Upper lobe of right lung (tissue), 1 donor: ENCODE data around the gene HS1BP3. TPM values are rescaled to one million over a fixed set of nuclear protein-coding genes. Genes with fewer than 3 reads are reported as not detected.

Source experiments
- ATAC-seq: fragments of 200-7000 bp; cut with Tn5 transposase; one replicate; pipeline ENCODE4 v1.9.1; 2020; ENCODE audit warnings: mild to moderate bottlenecking, moderate library complexity
- DNase-seq: peaks from one replicate; pipeline ENCODE4 v3.0.0-alpha.2; 2020
- H3K27ac ChIP-seq: fragments of 200-600 bp; one replicate; pipeline ENCODE4 v1.8.0; 2022
- H3K27me3 ChIP-seq: fragments of 200-600 bp; one replicate; pipeline ENCODE4 v1.8.0; 2022; ENCODE audit warnings: mild to moderate bottlenecking
- H3K36me3 ChIP-seq: fragments of 200-600 bp; one replicate; pipeline ENCODE4 v1.8.0; 2022
- H3K4me1 ChIP-seq: fragments of 200-600 bp; one replicate; pipeline ENCODE4 v1.8.0; 2022
- H3K4me3 ChIP-seq: fragments of 200-600 bp; one replicate; pipeline ENCODE4 v1.8.0; 2022; ENCODE audit warnings: mild to moderate bottlenecking
- H3K9me3 ChIP-seq: fragments of 200-600 bp; one replicate; pipeline ENCODE4 v1.8.0; 2022
- CTCF ChIP-seq: fragments of 200-600 bp; IDR thresholded peaks from one replicate; pipeline ENCODE4 v1.8.0; 2022; ENCODE audit warnings: antibody characterized with exemption
- intact Hi-C: fragments of 100-400 bp; cut with DNase I; formaldehyde crosslinking; loops from one replicate; pipeline ENCODE4 v1.11.0; 2022
- total RNA-seq: library from RNA; stranded (reverse); fragmentation: NEBNext Ultra II Directional; extraction: Animal tissue kit (Norgen Biotek cat#: 25700); gene quantifications from one replicate; pipeline ENCODE4 v1.2.1, GENCODE V29; 2021
- donor health status: DM: no; HTN: yes; CAD: no; lungs with severe emphysema.

HS1BP3 gene
- total RNA-seq, 1 donor from 2014 or later: 35.8 TPM

- intact Hi-C loops: no loop called here
- DNase-seq: no peak
- no peaks in the 10 kb centered on the region for H3K27me3 ChIP-seq
- no peak overlapping the region for H3K4me3 ChIP-seq
- peaks cover 14% of the 10 kb centered on the region for H3K4me1 ChIP-seq
- ATAC-seq: no peak
- H3K27ac ChIP-seq: no peak overlapping the region
- H3K9me3 ChIP-seq: no peaks in the 10 kb centered on the region
- no peaks in the 10 kb centered on the region for H3K36me3 ChIP-seq
- no peak for TF ChIP-seq CTCF
These were observed 3.6 kb upstream of the HS1BP3 start for GRCh38 chr2:20654535-20654813.

- Histone ChIP-seq H3K27ac (no peak overlapping the region), H3K9me3 (no peaks in the 10 kb centered on the region), H3K27me3 (no peaks in the 10 kb centered on the region), H3K36me3 (no peaks in the 10 kb centered on the region), H3K4me3 (no peak overlapping the region), H3K4me1 (peaks cover 19% of the 10 kb centered on the region)
- no peak for TF ChIP-seq CTCF
- ATAC-seq (no peak), DNase-seq (no peak)
- intact Hi-C loops: no loop called here
These were observed 3.0 kb upstream of the HS1BP3 start for GRCh38 chr2:20653695-20654534.

GRCh38 chr2:20652673-20653575 is 2.0 kb upstream of the HS1BP3 start:
- ATAC-seq (no peak), DNase-seq (no peak)
- H3K27me3 ChIP-seq: no peaks in the 10 kb centered on the region
- H3K9me3 ChIP-seq: no peaks in the 10 kb centered on the region
- H3K27ac ChIP-seq: no peak overlapping the region
- H3K36me3 ChIP-seq: no peaks in the 10 kb centered on the region
- intact Hi-C loops: no loop called here
- no peak for TF ChIP-seq CTCF
- H3K4me1 ChIP-seq: peaks cover 24% of the 10 kb centered on the region
- no peak overlapping the region for H3K4me3 ChIP-seq

GRCh38 chr2:20652141-20652540 is 1.2 kb upstream of the HS1BP3 start:
- H3K27ac ChIP-seq: no peak overlapping the region
- H3K36me3 ChIP-seq: no peaks in the 10 kb centered on the region
- DNase-seq: no peak
- TF ChIP-seq CTCF: no peak
- no peak for ATAC-seq
- intact Hi-C loops: no loop called here
- no peaks in the 10 kb centered on the region for H3K9me3 ChIP-seq
- H3K4me1 ChIP-seq: peaks cover 24% of the 10 kb centered on the region
- H3K4me3 ChIP-seq: no peak overlapping the region
- no peaks in the 10 kb centered on the region for H3K27me3 ChIP-seq

- peaks cover 24% of the 10 kb centered on the region for H3K4me1 ChIP-seq
- intact Hi-C loops: no loop called here
- no peaks in the 10 kb centered on the region for H3K27me3 ChIP-seq
- ATAC-seq (no peak), DNase-seq (no peak)
- peak overlapping the region; percentile 97 for H3K27ac ChIP-seq
- peak overlapping the region; percentile 100 for H3K4me3 ChIP-seq
- no peaks in the 10 kb centered on the region for H3K9me3 ChIP-seq
- TF ChIP-seq CTCF: no peak
- no peaks in the 10 kb centered on the region for H3K36me3 ChIP-seq
These were observed 817 bp upstream of the HS1BP3 start for GRCh38 chr2:20651731-20652099.
